Mononuclear cell (primary cell): ENCODE measurements around the gene PMM2. TPM values are rescaled to one million over a fixed set of nuclear protein-coding genes. Genes with fewer than 3 reads are reported as not detected.

Source experiments
- H3K27me3 ChIP-seq: 2 replicates; pipeline ENCODE4 v1.6.0; 2011; ENCODE audit warnings: low read length, control low read depth; ENCODE audit not compliant: insufficient read depth
- H3K4me1 ChIP-seq: 2 replicates; pipeline ENCODE4 v1.5.1; 2011; ENCODE audit warnings: mild to moderate bottlenecking, low read length, control low read depth; ENCODE audit not compliant: insufficient read depth
- H3K4me3 ChIP-seq: 2 replicates; pipeline ENCODE4 v1.5.1; 2011; ENCODE audit warnings: mild to moderate bottlenecking, low read length, moderate library complexity
- H3K9me3 ChIP-seq: 2 replicates; pipeline ENCODE4 v1.5.1; 2011; ENCODE audit warnings: low read depth, mild to moderate bottlenecking, control low read depth, low read length
- total RNA-seq: library from RNA; depleted of rRNA; stranded (reverse); fragments of >200 nt; gene quantifications from one replicate; pipeline ENCODE4 v1.2.3, GENCODE V29; 2012

The PMM2 gene
- total RNA-seq, 1 donor, result 19.7 TPM

- H3K27me3 ChIP-seq, result no peaks in the 10 kb centered on the region
- H3K4me3 ChIP-seq, result no peak overlapping the region
- H3K4me1 ChIP-seq, result peaks cover 23% of the 10 kb centered on the region
- H3K9me3 ChIP-seq, result no peaks in the 10 kb centered on the region
These were observed 50.7 kb downstream of the PMM2 start for GRCh38 chr16:8848231-8848938.

- H3K4me3 ChIP-seq, result no peak overlapping the region
- H3K9me3 ChIP-seq, result no peaks in the 10 kb centered on the region
- peaks cover 23% of the 10 kb centered on the region for H3K4me1 ChIP-seq
- no peaks in the 10 kb centered on the region for H3K27me3 ChIP-seq
These were observed 51.3 kb downstream of the PMM2 start for GRCh38 chr16:8848939-8849391.

- H3K4me3 ChIP-seq, result no peak overlapping the region
- H3K27me3 ChIP-seq, result no peaks in the 10 kb centered on the region
- no peaks in the 10 kb centered on the region for H3K9me3 ChIP-seq
- peaks cover 23% of the 10 kb centered on the region for H3K4me1 ChIP-seq
These were observed 51.9 kb downstream of the PMM2 start for GRCh38 chr16:8849411-8850011.

DNA sequence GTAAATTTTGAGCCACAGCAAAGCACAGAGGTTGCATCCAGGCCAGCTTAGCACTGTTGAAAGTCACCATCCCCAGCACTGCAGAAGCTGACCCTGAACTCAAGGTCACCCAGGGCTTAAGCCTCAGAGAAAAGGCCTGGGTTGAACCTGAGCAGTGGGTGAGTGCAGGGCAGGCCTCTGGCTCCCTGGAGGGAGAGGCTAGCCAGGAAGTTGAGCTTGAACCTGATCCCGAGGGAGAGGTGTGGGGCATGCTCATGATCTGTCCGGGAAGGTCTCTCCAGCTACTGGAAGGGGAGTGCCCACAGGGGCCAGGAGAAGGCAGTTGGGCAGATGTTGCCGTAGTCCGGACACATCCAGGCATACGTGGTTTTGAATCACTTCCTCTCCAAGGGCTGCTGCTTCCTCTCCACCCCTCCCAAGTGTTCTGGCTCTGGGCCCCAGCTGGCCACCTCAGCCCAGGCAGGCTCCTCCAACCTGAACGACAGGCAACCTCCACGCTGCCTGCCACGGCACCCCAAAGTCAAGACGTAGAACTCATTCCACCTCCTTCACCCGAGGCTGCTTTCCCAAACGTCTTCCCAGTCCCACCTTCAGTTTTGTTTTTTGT lies 52.7 kb downstream of the PMM2 start:
- Histone ChIP-seq H3K4me3 (no peak overlapping the region), H3K27me3 (no peaks in the 10 kb centered on the region), H3K9me3 (no peaks in the 10 kb centered on the region), H3K4me1 (peaks cover 23% of the 10 kb centered on the region)

GRCh38 chr16:8851761-8852403 lies 54.2 kb downstream of the PMM2 start:
- Histone ChIP-seq H3K4me3 (no peak overlapping the region), H3K27me3 (no peaks in the 10 kb centered on the region), H3K9me3 (no peaks in the 10 kb centered on the region), H3K4me1 (peaks cover 23% of the 10 kb centered on the region)

DNA sequence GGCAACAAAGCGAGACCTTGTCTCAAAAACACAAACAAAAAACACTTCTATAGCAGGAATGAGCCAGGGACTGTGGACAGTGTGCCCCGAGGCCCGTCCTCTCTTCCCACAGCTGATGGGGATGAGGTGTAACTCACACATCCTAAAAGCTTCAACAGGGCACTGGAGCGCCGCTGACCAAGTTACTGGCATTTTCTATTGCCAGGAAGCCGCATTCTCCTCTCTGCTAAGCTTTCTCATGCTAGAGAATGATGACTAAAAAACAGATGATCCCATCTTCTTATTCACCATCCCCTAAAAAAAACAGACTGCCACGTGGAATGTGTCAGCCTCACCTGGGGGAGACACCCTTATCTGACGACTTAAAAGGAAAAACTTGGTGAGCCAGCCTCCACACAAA lies 54.9 kb downstream of the PMM2 start:
- Histone ChIP-seq H3K9me3 (no peaks in the 10 kb centered on the region), H3K27me3 (no peaks in the 10 kb centered on the region), H3K4me3 (no peak overlapping the region), H3K4me1 (peaks cover 23% of the 10 kb centered on the region)

DNA sequence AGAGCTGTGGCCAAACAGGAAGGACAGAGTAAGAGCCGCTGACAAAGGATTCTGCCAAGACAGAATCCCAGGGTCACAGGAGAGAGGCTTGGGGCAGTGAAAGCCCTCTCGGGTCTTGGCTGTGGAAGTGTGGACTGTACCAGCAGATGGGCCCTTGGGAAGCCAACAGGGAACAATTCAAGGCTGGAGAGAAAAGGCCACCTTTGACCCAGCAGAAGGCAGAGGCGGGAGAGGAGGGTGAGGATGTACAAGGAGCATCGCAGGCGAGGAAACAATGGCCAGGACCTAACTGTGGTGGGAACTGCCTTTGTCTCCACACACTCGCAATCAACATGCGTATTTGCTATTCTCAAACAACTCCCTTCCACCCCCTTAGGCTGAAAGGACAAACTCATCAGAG lies 55.5 kb downstream of the PMM2 start:
- Histone ChIP-seq H3K4me1 (peaks cover 23% of the 10 kb centered on the region), H3K4me3 (no peak overlapping the region), H3K27me3 (no peaks in the 10 kb centered on the region), H3K9me3 (no peaks in the 10 kb centered on the region)

GRCh38 chr16:8853611-8854010 lies 56.0 kb downstream of the PMM2 start:
- H3K9me3 ChIP-seq, result no peaks in the 10 kb centered on the region
- no peaks in the 10 kb centered on the region for H3K27me3 ChIP-seq
- no peak overlapping the region for H3K4me3 ChIP-seq
- H3K4me1 ChIP-seq, result peaks cover 23% of the 10 kb centered on the region

DNA sequence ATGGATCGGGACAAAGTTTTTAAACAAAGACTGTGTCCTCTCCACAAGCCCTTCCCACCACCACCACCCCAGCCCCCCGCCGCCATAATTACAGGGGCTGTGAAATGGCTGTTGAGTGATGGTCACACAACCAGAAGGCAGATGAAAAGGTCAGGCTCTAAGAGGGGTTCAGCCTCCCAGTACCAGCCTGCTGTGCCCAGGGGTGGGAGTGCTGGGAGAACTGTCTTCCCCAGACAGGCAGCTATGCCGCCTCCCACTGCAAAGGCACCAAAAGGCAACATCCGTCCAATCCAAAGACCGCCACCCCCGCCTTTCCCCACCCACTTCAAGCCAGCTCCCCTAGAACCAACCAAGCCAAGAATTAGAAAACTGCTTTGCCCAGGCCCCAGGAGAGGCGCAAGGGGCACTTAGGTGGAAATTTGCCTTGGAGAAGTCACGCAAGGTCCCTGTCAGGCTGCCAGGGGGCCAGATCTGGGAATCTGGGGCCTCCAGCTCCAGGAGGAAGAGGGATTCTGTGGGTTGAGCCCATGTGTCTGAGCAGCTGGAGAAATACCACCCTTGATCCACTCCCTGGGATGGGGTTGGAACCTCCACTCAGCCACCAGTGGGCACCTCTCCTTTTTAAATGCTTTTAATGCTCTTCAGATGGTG lies 56.8 kb downstream of the PMM2 start:
- H3K4me1 ChIP-seq, result peaks cover 16% of the 10 kb centered on the region
- H3K27me3 ChIP-seq, result no peaks in the 10 kb centered on the region
- H3K4me3 ChIP-seq, result no peak overlapping the region
- H3K9me3 ChIP-seq, result no peaks in the 10 kb centered on the region

- Histone ChIP-seq H3K4me3 (no peak overlapping the region), H3K9me3 (no peaks in the 10 kb centered on the region), H3K27me3 (no peaks in the 10 kb centered on the region), H3K4me1 (peaks cover 8% of the 10 kb centered on the region)
These were observed 57.6 kb downstream of the PMM2 start for GRCh38 chr16:8855051-8855786.

DNA sequence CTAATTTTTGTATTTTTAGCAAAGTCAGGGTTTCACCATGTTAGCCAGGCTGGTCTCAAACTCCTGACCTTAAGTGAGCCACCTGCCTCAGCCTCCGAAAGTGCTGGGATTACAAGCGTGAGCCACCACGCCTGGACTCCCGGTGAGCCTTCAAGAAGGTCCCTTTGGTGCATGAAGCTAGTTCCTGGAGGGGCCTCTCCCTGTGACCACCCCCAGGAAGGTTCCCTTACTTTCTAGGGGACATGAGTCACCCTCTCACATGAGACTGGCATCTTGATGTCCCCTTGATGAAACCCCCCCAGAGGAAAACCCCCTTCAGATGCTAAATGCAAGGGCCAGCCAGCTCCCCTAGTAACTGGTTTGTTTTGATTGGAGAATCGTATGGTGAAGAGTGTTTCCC lies 58.3 kb downstream of the PMM2 start:
- no peaks in the 10 kb centered on the region for H3K27me3 ChIP-seq
- H3K9me3 ChIP-seq, result no peaks in the 10 kb centered on the region
- peaks cover under 1% of the 10 kb centered on the region for H3K4me1 ChIP-seq
- H3K4me3 ChIP-seq, result no peak overlapping the region

- no peaks in the 10 kb centered on the region for H3K27me3 ChIP-seq
- no peaks in the 10 kb centered on the region for H3K9me3 ChIP-seq
- no peaks in the 10 kb centered on the region for H3K4me1 ChIP-seq
- H3K4me3 ChIP-seq, result no peak overlapping the region
These were observed 61.6 kb downstream of the PMM2 start for GRCh38 chr16:8858994-8859912.

DNA sequence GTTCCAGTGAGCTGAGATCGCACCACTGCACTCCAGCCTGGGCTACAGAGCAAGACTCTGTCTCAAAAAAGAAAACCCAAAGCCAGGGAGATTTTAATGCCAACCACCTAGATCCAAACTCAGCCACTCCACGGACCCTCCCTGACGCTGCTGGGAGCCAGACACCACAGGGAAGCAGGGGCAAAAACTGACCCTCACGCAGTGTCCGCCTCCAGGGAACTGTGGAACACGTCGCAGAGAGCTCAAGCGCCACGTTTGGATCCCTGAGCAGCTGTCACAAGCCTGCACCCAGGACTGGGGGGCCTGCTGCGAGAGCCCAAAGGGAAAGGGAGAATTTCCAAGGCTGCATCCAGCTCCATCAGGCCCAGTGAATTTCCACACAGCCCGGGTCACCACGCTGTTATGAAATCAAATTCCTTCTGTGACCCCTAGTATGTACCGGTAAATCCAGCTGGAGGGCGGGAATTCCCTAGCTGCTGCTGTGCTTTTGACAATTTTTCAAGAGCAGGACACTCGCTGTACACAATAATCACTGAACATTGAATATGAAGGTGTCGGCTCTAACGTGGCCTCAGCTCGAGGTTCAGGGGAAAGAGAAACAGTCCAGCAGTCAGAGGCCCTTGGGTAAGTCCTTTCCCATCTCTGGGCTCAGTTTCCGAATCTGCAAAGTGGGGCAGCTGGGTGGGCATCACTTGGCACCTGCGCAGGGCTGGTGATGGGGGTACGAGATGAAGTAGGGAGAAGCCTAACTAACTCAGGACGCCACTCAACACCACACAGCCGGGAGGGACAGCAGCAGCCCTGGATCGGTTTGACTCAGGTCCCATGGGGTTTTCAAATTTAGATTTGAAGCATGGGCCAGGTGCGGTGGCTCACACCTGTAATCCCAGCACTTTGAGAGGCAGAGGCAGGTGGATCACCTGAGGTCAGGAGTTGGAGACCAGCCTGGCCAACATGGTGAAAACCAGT lies 62.6 kb downstream of the PMM2 start:
- Histone ChIP-seq H3K4me1 (peaks cover 9% of the 10 kb centered on the region), H3K9me3 (no peaks in the 10 kb centered on the region), H3K4me3 (no peak overlapping the region)

More for the DNA sequence above, 62.6 kb downstream of the PMM2 start:
- no peaks in the 10 kb centered on the region for H3K27me3 ChIP-seq
